Spleen (tissue), 7 donors: ENCODE results near the gene G6PC3.
"Not testable (repeated sequence)": the region's sequence is repeated elsewhere in the genome, so short reads cannot be mapped to it uniquely, and the experiment has no call there.

ENCODE experiments used
- POLR2A ChIP-seq, 3 donors: fragments of 450-650 bp; IDR thresholded peaks; one replicate each; pipeline ENCODE4 v1.5.1; 2017; ENCODE audit warnings: antibody characterized with exemption in 3 of 3, mild to moderate bottlenecking in 1 of 3
- POLR2AphosphoS5 ChIP-seq, 3 donors: sonication (generic); formaldehyde crosslinking; IDR thresholded peaks; one replicate each; pipeline ENCODE4 v1.5.1; 2017; ENCODE audit warnings: antibody characterized with exemption in 3 of 3
- TF ChIP-seq, protein P1 (sequence below), 11 experiments: fragments of 200-600 bp in 7 of 11; fragments of 450-650 bp in 4 of 11; sonication (generic) in 4 of 11; IDR thresholded peaks in 8 of 11; conservative IDR thresholded peaks in 3 of 11; 1 replicate in 7 of 11; 2 replicates in 4 of 11; pipeline versions ENCODE4 v1.4.0 to v1.8.0; 2016 to 2021; ENCODE audit warnings: antibody characterized with exemption in 11 of 11, inconsistent platforms in 4 of 11, mild to moderate bottlenecking in 1 of 11
- donor health status: DM: no; HTN: no; CAD: no; lungs with moderate emphysema.
- donor health status: DM: no; HTN: no; CAD: no.
- donor health status: DM: no; HTN: no; CAD: no.

DNA sequence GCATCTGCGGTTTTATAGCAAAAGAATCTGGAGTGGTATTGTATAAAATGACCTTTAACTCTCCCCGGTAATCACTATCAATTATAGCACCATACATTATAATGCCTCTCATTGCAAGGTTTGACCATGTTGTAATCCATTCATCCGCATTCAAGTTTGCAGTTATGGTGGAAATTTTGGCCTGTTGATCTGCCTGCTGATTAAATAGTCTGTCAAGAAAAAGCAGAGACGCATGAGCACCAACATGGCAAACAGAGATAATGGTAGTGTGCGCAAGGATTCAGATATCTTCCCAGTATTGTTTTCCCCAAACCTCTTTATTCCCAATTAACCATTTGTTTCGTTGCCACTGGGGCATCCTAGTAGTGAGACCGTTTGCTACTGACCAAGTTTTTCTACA, 49.3 kb upstream of the G6PC3 start:
- TF ChIP-seq, protein P1, sequence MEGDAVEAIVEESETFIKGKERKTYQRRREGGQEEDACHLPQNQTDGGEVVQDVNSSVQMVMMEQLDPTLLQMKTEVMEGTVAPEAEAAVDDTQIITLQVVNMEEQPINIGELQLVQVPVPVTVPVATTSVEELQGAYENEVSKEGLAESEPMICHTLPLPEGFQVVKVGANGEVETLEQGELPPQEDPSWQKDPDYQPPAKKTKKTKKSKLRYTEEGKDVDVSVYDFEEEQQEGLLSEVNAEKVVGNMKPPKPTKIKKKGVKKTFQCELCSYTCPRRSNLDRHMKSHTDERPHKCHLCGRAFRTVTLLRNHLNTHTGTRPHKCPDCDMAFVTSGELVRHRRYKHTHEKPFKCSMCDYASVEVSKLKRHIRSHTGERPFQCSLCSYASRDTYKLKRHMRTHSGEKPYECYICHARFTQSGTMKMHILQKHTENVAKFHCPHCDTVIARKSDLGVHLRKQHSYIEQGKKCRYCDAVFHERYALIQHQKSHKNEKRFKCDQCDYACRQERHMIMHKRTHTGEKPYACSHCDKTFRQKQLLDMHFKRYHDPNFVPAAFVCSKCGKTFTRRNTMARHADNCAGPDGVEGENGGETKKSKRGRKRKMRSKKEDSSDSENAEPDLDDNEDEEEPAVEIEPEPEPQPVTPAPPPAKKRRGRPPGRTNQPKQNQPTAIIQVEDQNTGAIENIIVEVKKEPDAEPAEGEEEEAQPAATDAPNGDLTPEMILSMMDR (IDR thresholded peaks at IDR 0.05 in 8 of 11, conservative IDR thresholded peaks at IDR 0.05 in 3 of 11) = not testable (repeated sequence)
- not testable (repeated sequence) for TF ChIP-seq POLR2A, POLR2AphosphoS5 (IDR thresholded peaks at IDR 0.05)
